Liver (tissue), 9 donors: ENCODE measurements around the gene CSTPP1. TPM values are rescaled to one million over a fixed set of nuclear protein-coding genes. Genes with fewer than 3 reads are reported as not detected.

Experiments used
- DNase-seq: peaks from one replicate; pipeline ENCODE4 v3.0.0-alpha.2; 2017; ENCODE audit warnings: low spot score
- H3K27ac ChIP-seq, 2 donors: one replicate each; pipeline ENCODE4 v1.7.0; 2013; ENCODE audit warnings: inconsistent platforms in 2 of 2, low read length in 2 of 2, control low read depth in 1 of 2, low read depth in 1 of 2, mild to moderate bottlenecking in 1 of 2
- H3K27me3 ChIP-seq, 4 donors: one replicate each; pipeline versions ENCODE4 v1.6.1 to v1.7.0; 2013; ENCODE audit warnings: low read length in 3 of 4, inconsistent platforms in 1 of 4, mild to moderate bottlenecking in 1 of 4, moderate library complexity in 1 of 4; ENCODE audit not compliant: control insufficient read depth in 4 of 4, insufficient read depth in 4 of 4
- H3K36me3 ChIP-seq, 4 donors: one replicate each; pipeline versions ENCODE4 v1.6.1 to v1.7.0; 2013; ENCODE audit warnings: low read length in 3 of 4, mild to moderate bottlenecking in 3 of 4, low read depth in 1 of 4, moderate library complexity in 1 of 4; ENCODE audit not compliant: control insufficient read depth in 4 of 4, insufficient read depth in 3 of 4
- H3K4me1 ChIP-seq, 4 donors: one replicate each; pipeline versions ENCODE4 v1.6.1 to v1.7.0; 2013; ENCODE audit warnings: low read length in 3 of 4, mild to moderate bottlenecking in 3 of 4, moderate library complexity in 1 of 4; ENCODE audit not compliant: control insufficient read depth in 4 of 4, insufficient read depth in 4 of 4
- H3K4me3 ChIP-seq, 3 donors: one replicate each; pipeline versions ENCODE4 v1.6.1 to v1.7.0; 2013; ENCODE audit warnings: low read length in 3 of 3, control low read depth in 1 of 3, low read depth in 1 of 3, mild to moderate bottlenecking in 1 of 3
- H3K9ac ChIP-seq, 2 donors: one replicate each; pipeline ENCODE4 v1.7.0; 2013; ENCODE audit warnings: low read length in 2 of 2, mild to moderate bottlenecking in 2 of 2, moderate library complexity in 2 of 2, control low read depth in 1 of 2, low read depth in 1 of 2
- H3K9me3 ChIP-seq, 4 donors: one replicate each; pipeline versions ENCODE4 v1.6.1 to v1.7.0; 2013; ENCODE audit warnings: low read length in 3 of 4; ENCODE audit not compliant: control insufficient read depth in 4 of 4
- EGR1 ChIP-seq, 2 donors: IDR thresholded peaks; 2 replicates each; pipeline ENCODE4 v1.6.1; 2016 to 2018; ENCODE audit warnings: antibody characterized with exemption in 2 of 2, low read depth in 2 of 2
- FOXA1 ChIP-seq: IDR thresholded peaks from 2 replicates; pipeline ENCODE4 v1.6.1; 2016; ENCODE audit warnings: antibody characterized with exemption
- FOXA2 ChIP-seq: IDR thresholded peaks from 2 replicates; pipeline ENCODE4 v1.6.1; 2016; ENCODE audit warnings: antibody characterized with exemption
- GABPA ChIP-seq, 2 donors: IDR thresholded peaks in 1 of 2; conservative IDR thresholded peaks in 1 of 2; 2 replicates each; pipeline ENCODE4 v1.6.1; 2016; ENCODE audit warnings: antibody characterized with exemption in 2 of 2, mild to moderate bottlenecking in 1 of 2, moderate library complexity in 1 of 2
- HNF4A ChIP-seq, 2 donors: conservative IDR thresholded peaks; 2 replicates each; pipeline ENCODE4 v1.6.1; 2016; ENCODE audit warnings: antibody characterized with exemption in 2 of 2, mild to moderate bottlenecking in 2 of 2
- HNF4G ChIP-seq: IDR thresholded peaks from 2 replicates; pipeline ENCODE4 v1.6.1; 2016; ENCODE audit warnings: antibody characterized with exemption
- JUND ChIP-seq, 2 donors: IDR thresholded peaks; 2 replicates each; pipeline ENCODE4 v1.6.1; 2016; ENCODE audit warnings: antibody characterized with exemption in 2 of 2
- NR2F2 ChIP-seq: IDR thresholded peaks from 2 replicates; pipeline ENCODE4 v1.6.1; 2016; ENCODE audit warnings: antibody characterized with exemption
- RAD21 ChIP-seq, 2 donors: IDR thresholded peaks; 2 replicates each; pipeline ENCODE4 v1.6.1; 2016; ENCODE audit warnings: antibody characterized with exemption in 2 of 2, mild to moderate bottlenecking in 2 of 2
- RXRA ChIP-seq, 2 donors: IDR thresholded peaks; 2 replicates each; pipeline ENCODE4 v1.6.1; 2017 to 2018; ENCODE audit warnings: antibody characterized with exemption in 2 of 2, mild to moderate bottlenecking in 1 of 2
- SP1 ChIP-seq: IDR thresholded peaks from 2 replicates; pipeline ENCODE4 v1.6.1; 2018; ENCODE audit warnings: antibody characterized with exemption, mild to moderate bottlenecking
- TAF1 ChIP-seq: conservative IDR thresholded peaks from 2 replicates; pipeline ENCODE4 v1.6.1; 2016; ENCODE audit warnings: antibody characterized with exemption, mild to moderate bottlenecking
- YY1 ChIP-seq: IDR thresholded peaks from 2 replicates; pipeline ENCODE4 v1.6.1; 2016; ENCODE audit warnings: antibody characterized with exemption, mild to moderate bottlenecking
- WGBS: extraction: QIAGEN DNeasy Blood & Tissue Kit; methylation state at CpG from one replicate; pipeline ENCODE4 v1.1.7; 2013; 5-methylcytosine and 5-hydroxymethylcytosine counted together
- polyA plus RNA-seq, 2 donors: library from polyadenylated mRNA; stranded (reverse) in 1 of 2; unstranded in 1 of 2; fragments of 200-250 nt in 1 of 2; fragments of >200 nt in 1 of 2; fragmentation: Nextera tagmentation in 1 of 2; extraction: Ambion mirVana in 1 of 2; gene quantifications; one replicate each; pipeline versions ENCODE4 v1.2.1 to v1.2.3, GENCODE V29; 2013 to 2015
- total RNA-seq, 2 donors: library from RNA; depleted of rRNA; stranded (reverse); fragments of >200 nt; gene quantifications; one replicate each; pipeline ENCODE4 v1.2.3, GENCODE V29; 2014
- TF ChIP-seq, protein P1 (sequence below): IDR thresholded peaks from 2 replicates; pipeline ENCODE4 v1.6.1; 2016; ENCODE audit warnings: antibody characterized with exemption
- TF ChIP-seq, protein P2 (sequence below): IDR thresholded peaks from 2 replicates; pipeline ENCODE4 v1.6.1; 2016; ENCODE audit warnings: antibody characterized with exemption, mild to moderate bottlenecking
- TF ChIP-seq, protein P3 (sequence below): fragments of 150-350 bp; IDR thresholded peaks from 2 replicates; pipeline ENCODE4 v1.5.1; 2017; ENCODE audit warnings: improper control_type of control experiment, low read depth, low read length; ENCODE audit not compliant: missing input control
- TF ChIP-seq, protein P4 (sequence below): IDR thresholded peaks from 2 replicates; pipeline ENCODE4 v1.6.1; 2016; ENCODE audit warnings: antibody characterized with exemption
- TF ChIP-seq, protein P5 (sequence below): IDR thresholded peaks from 2 replicates; pipeline ENCODE4 v1.6.1; 2016; ENCODE audit warnings: antibody characterized with exemption
- donor health status: healthy.
- donor health status: healthy.
- donor health status: healthy.
- donor health status: healthy.
- donor health status: healthy.

Gene CSTPP1
- total and polyA plus RNA-seq, 4 donors: 5.4 to 6.6 (median 5.7) TPM

DNA sequence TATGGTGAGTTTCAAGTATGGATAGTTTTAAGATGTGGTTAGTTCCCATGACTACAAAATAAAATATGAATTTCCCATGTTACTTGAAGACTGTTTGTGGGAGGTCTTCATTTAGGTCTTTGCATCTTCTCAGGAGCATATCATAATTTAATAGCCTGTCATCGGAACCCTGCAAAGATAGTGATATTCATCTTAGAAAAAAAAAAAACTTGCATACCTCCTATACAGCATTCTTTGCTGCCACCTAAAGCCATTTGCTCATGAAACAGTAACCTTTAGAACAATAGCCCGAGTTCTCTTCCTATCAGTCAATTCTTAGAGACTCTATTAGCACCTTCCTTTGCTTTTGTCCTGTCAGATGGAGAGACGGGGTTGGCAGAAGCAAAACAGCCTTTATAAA lies 164.8 kb downstream of the CSTPP1 start:
- Histone ChIP-seq H3K9me3 (no peaks in the 10 kb centered on the region), H3K36me3 (peaks cover 0 to 2% (median 0%) of the 10 kb centered on the region in 4 donors), H3K9ac (no peak overlapping the region), H3K27ac (no peak overlapping the region), H3K4me1 (peaks cover 0 to 2% (median 0%) of the 10 kb centered on the region in 4 donors), H3K27me3 (no peaks in the 10 kb centered on the region), H3K4me3 (no peak overlapping the region)
- DNase-seq: no peak
- WGBS: 86% methylated on average over 3 of the region's 3 CpGs
- TF ChIP-seq, protein P1, sequence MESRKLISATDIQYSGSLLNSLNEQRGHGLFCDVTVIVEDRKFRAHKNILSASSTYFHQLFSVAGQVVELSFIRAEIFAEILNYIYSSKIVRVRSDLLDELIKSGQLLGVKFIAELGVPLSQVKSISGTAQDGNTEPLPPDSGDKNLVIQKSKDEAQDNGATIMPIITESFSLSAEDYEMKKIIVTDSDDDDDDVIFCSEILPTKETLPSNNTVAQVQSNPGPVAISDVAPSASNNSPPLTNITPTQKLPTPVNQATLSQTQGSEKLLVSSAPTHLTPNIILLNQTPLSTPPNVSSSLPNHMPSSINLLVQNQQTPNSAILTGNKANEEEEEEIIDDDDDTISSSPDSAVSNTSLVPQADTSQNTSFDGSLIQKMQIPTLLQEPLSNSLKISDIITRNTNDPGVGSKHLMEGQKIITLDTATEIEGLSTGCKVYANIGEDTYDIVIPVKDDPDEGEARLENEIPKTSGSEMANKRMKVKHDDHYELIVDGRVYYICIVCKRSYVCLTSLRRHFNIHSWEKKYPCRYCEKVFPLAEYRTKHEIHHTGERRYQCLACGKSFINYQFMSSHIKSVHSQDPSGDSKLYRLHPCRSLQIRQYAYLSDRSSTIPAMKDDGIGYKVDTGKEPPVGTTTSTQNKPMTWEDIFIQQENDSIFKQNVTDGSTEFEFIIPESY: no peak

DNA sequence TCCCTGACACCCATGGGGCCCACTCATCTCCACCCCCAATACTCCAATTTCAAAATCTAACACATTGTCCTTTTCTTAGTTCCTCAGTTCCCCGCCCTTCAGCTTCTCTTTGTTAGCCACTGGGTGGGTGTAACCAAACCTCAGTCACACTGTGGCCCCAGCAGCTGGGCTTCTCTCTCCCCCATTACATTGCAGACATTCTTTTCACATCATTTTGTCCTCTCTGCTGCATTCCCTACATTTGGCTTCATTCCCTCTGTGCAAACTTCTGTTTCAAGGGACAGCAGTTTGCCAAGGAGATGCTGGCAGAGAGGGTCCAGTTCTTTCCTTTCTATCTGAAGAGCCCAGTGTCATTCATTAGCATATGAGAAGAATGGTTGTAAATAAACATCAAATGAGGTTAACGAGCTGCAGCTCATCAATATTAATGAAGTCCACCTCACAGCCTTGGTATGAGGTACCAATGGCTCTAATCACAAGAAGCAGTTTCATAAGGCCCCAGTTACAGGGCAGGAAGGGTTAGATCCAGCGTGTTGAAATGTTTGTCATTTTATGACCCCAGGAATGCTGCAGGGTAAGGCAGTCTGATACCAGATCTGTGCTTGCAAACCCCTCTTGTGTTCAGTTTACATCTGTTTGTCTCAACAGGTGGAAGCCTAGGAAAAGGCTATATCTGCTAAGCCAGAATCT lies 167.8 kb downstream of the CSTPP1 start:
- no peak for DNase-seq
- Histone ChIP-seq H3K4me1 (no peaks in the 10 kb centered on the region), H3K9ac (no peak overlapping the region), H3K36me3 (peaks cover 0 to 2% (median 0%) of the 10 kb centered on the region in 4 donors), H3K27ac (no peak overlapping the region), H3K4me3 (no peak overlapping the region), H3K9me3 (no peaks in the 10 kb centered on the region), H3K27me3 (no peaks in the 10 kb centered on the region)
- WGBS: 86% methylated on average over 3 of the region's 3 CpGs
- TF ChIP-seq, protein P1: no peak
- no peak for TF ChIP-seq JUND (IDR thresholded peaks at IDR 0.05)
- TF ChIP-seq, protein P2, sequence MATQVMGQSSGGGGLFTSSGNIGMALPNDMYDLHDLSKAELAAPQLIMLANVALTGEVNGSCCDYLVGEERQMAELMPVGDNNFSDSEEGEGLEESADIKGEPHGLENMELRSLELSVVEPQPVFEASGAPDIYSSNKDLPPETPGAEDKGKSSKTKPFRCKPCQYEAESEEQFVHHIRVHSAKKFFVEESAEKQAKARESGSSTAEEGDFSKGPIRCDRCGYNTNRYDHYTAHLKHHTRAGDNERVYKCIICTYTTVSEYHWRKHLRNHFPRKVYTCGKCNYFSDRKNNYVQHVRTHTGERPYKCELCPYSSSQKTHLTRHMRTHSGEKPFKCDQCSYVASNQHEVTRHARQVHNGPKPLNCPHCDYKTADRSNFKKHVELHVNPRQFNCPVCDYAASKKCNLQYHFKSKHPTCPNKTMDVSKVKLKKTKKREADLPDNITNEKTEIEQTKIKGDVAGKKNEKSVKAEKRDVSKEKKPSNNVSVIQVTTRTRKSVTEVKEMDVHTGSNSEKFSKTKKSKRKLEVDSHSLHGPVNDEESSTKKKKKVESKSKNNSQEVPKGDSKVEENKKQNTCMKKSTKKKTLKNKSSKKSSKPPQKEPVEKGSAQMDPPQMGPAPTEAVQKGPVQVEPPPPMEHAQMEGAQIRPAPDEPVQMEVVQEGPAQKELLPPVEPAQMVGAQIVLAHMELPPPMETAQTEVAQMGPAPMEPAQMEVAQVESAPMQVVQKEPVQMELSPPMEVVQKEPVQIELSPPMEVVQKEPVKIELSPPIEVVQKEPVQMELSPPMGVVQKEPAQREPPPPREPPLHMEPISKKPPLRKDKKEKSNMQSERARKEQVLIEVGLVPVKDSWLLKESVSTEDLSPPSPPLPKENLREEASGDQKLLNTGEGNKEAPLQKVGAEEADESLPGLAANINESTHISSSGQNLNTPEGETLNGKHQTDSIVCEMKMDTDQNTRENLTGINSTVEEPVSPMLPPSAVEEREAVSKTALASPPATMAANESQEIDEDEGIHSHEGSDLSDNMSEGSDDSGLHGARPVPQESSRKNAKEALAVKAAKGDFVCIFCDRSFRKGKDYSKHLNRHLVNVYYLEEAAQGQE: no peak
- TF ChIP-seq, protein P3, sequence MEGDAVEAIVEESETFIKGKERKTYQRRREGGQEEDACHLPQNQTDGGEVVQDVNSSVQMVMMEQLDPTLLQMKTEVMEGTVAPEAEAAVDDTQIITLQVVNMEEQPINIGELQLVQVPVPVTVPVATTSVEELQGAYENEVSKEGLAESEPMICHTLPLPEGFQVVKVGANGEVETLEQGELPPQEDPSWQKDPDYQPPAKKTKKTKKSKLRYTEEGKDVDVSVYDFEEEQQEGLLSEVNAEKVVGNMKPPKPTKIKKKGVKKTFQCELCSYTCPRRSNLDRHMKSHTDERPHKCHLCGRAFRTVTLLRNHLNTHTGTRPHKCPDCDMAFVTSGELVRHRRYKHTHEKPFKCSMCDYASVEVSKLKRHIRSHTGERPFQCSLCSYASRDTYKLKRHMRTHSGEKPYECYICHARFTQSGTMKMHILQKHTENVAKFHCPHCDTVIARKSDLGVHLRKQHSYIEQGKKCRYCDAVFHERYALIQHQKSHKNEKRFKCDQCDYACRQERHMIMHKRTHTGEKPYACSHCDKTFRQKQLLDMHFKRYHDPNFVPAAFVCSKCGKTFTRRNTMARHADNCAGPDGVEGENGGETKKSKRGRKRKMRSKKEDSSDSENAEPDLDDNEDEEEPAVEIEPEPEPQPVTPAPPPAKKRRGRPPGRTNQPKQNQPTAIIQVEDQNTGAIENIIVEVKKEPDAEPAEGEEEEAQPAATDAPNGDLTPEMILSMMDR: no peak
- TF ChIP-seq EGR1 (IDR thresholded peaks at IDR 0.05; ENCODE audit: low read depth in 2 of 2): no peak
- TF ChIP-seq HNF4G: no peak
- TF ChIP-seq RAD21 (IDR thresholded peaks at IDR 0.05): no peak
- TF ChIP-seq, protein P4, sequence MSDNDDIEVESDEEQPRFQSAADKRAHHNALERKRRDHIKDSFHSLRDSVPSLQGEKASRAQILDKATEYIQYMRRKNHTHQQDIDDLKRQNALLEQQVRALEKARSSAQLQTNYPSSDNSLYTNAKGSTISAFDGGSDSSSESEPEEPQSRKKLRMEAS: no peak
- TF ChIP-seq, protein P5, sequence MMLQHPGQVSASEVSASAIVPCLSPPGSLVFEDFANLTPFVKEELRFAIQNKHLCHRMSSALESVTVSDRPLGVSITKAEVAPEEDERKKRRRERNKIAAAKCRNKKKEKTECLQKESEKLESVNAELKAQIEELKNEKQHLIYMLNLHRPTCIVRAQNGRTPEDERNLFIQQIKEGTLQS: no peak
- no peak for TF ChIP-seq YY1
- no peak for TF ChIP-seq FOXA2
- TF ChIP-seq HNF4A (conservative IDR thresholded peaks at IDR 0.05): no peak
- TF ChIP-seq SP1: no peak
- no peak for TF ChIP-seq GABPA (IDR thresholded peaks at IDR 0.05 in 1 of 2, conservative IDR thresholded peaks at IDR 0.05 in 1 of 2)
- no peak for TF ChIP-seq TAF1
- no peak for TF ChIP-seq RXRA (IDR thresholded peaks at IDR 0.05)
- no peak for TF ChIP-seq NR2F2
- no peak for TF ChIP-seq FOXA1
